A673 (cell line): ENCODE results near the gene MED12L. TPM values are rescaled to one million over a fixed set of nuclear protein-coding genes. Genes with fewer than 3 reads are reported as not detected.

Source experiments
- BruUV-seq: library from RNA; stranded (reverse); fragments of 400-500 nt; replicated peaks from 2 replicates; lab custom pipeline; 2021; lab: Mats Ljungman, UMichigan
- CTCF ChIA-PET: fragments of 300-600 bp; sonication (Branson Sonifier 250); formaldehyde crosslinking; loops from one replicate; lab custom pipeline; 2022; ENCODE audit warnings: antibody characterized with exemption; lab: Charles Lee
- POLR2A ChIA-PET: fragments of 300-600 bp; sonication (Branson Sonifier 250); formaldehyde crosslinking; loops from one replicate; lab custom pipeline; 2022; ENCODE audit warnings: antibody characterized with exemption; ENCODE audit not compliant: low non-redundant PET; lab: Charles Lee
- DNase-seq: peaks from one replicate; pipeline ENCODE4 v3.0.0-alpha.2; 2015; ENCODE audit warnings: low spot score
- H3K27ac ChIP-seq: fragments of 200-600 bp; sonication (generic); 2 replicates; pipeline ENCODE4 v1.5.1; 2016; ENCODE audit warnings: mixed run types, low read depth, mild to moderate bottlenecking, mixed read lengths, antibody characterized with exemption, low read length; ENCODE audit not compliant: poor library complexity, severe bottlenecking
- H3K27me3 ChIP-seq: fragments of 200-600 bp; sonication (generic); replicated peaks from 2 replicates; pipeline ENCODE4 v1.6.1; 2017; ENCODE audit warnings: mixed run types, low read depth, mild to moderate bottlenecking, mixed read lengths, antibody characterized with exemption, low read length; ENCODE audit not compliant: insufficient read depth, poor library complexity
- H3K36me3 ChIP-seq: fragments of 200-600 bp; sonication (generic); 2 replicates; pipeline ENCODE4 v1.6.1; 2016; ENCODE audit warnings: mixed run types, mild to moderate bottlenecking, mixed read lengths, antibody characterized with exemption, low read length; ENCODE audit not compliant: insufficient read depth, poor library complexity, severe bottlenecking
- H3K4me1 ChIP-seq: fragments of 200-600 bp; sonication (generic); 2 replicates; pipeline ENCODE4 v1.6.1; 2017; ENCODE audit warnings: mixed run types, mild to moderate bottlenecking, mixed read lengths, antibody characterized with exemption, low read length; ENCODE audit not compliant: insufficient read depth, poor library complexity, severe bottlenecking
- H3K4me3 ChIP-seq: fragments of 200-600 bp; sonication (generic); 2 replicates; pipeline ENCODE4 v1.5.1; 2016; ENCODE audit warnings: low read depth, mixed run types, mild to moderate bottlenecking, mixed read lengths, low read length; ENCODE audit not compliant: poor library complexity, severe bottlenecking
- H3K9me3 ChIP-seq: fragments of 200-600 bp; sonication (generic); 2 replicates; pipeline ENCODE4 v1.6.1; 2016; ENCODE audit warnings: mixed run types, low read depth, mild to moderate bottlenecking, mixed read lengths, antibody characterized with exemption, low read length; ENCODE audit not compliant: poor library complexity, severe bottlenecking
- EZH2 ChIP-seq: fragments of 200-600 bp; sonication (generic); IDR thresholded peaks from 2 replicates; pipeline ENCODE4 v1.6.1; 2017; ENCODE audit warnings: borderline replicate concordance, low read depth, mild to moderate bottlenecking, mixed read lengths, antibody characterized with exemption, low read length; ENCODE audit not compliant: poor library complexity, severe bottlenecking
- intact Hi-C: fragments of 100-400 bp; cut with micrococcal nuclease; formaldehyde crosslinking; loops from one replicate; pipeline ENCODE4 v1.10.0; 2022; ENCODE audit not compliant: unreplicated experiment
- total RNA-seq: library from RNA; stranded (reverse); gene quantifications from 2 replicates; pipeline ENCODE4 v1.2.3, GENCODE V29; 2021
- TF ChIP-seq, protein P1 (sequence below): fragments of 300-800, 200-600 bp; sonication (generic); conservative IDR thresholded peaks from 2 replicates; pipeline ENCODE4 v1.5.1; 2017; ENCODE audit warnings: low read depth, mild to moderate bottlenecking, antibody characterized with exemption, low read length, moderate library complexity, mixed read lengths

Gene MED12L
- total RNA-seq, 1 experiment from 2014 or later, result 0.71 TPM

DNA sequence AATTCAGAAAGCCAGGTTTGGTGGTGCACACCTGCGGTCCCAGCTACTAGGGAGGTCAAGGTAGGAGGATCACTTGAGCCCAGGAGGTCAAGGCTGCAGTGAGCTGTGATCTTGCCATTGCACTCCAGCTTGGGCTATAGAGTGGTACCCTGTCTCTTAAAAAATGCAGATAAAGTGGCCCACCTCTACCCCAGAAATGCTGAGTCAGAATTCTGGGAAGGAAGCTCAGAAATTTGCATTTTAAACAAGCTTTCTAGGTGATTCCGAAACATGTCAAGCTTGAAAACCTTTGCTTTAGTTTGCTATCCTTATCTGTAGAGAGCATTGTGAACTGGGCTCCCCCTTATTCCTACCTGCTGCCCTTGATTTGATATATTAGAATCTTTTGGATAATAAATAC, 7.7 kb downstream of the MED12L start:
- H3K27ac ChIP-seq, result no peak overlapping the region
- no peak overlapping the region for H3K4me3 ChIP-seq
- no peaks in the 10 kb centered on the region for H3K9me3 ChIP-seq
- TF ChIP-seq, protein P1, sequence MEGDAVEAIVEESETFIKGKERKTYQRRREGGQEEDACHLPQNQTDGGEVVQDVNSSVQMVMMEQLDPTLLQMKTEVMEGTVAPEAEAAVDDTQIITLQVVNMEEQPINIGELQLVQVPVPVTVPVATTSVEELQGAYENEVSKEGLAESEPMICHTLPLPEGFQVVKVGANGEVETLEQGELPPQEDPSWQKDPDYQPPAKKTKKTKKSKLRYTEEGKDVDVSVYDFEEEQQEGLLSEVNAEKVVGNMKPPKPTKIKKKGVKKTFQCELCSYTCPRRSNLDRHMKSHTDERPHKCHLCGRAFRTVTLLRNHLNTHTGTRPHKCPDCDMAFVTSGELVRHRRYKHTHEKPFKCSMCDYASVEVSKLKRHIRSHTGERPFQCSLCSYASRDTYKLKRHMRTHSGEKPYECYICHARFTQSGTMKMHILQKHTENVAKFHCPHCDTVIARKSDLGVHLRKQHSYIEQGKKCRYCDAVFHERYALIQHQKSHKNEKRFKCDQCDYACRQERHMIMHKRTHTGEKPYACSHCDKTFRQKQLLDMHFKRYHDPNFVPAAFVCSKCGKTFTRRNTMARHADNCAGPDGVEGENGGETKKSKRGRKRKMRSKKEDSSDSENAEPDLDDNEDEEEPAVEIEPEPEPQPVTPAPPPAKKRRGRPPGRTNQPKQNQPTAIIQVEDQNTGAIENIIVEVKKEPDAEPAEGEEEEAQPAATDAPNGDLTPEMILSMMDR, result no peak
- TF ChIP-seq EZH2, result no peak
- H3K27me3 ChIP-seq, result peaks cover 19% of the 10 kb centered on the region
- no peaks in the 10 kb centered on the region for H3K36me3 ChIP-seq
- POLR2A ChIA-PET, result interaction anchor here (0.7 kb wide), 1 partner anchor 547 kb away, joined by 3 read pairs; the partner anchor contains the start of gene SERP1
- no TSS peak for BruUV-seq
- no peaks in the 10 kb centered on the region for H3K4me1 ChIP-seq
- intact Hi-C loops, result no loop called here
- no peak for DNase-seq
- CTCF ChIA-PET, result no interaction called here

DNA sequence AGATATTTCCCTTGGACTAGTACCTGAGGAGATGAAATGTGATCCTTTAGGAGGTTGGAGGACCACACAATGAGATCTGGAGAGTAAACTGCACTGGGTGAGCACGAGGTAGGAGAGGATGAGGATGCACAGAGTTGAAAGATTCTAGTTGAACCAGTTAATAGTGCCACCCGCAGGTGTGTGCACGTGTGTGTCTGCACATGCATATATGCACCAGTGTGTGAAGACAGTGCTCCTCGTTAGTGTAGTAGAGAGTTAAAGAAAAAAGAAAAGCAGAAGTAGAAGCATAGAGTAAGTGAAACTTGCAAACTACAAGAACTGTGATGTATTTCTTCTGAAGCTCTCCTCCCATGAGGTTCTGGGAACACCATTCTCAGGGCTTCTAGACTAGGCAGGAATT, 8.4 kb downstream of the MED12L start:
- H3K27ac ChIP-seq, result no peak overlapping the region
- POLR2A ChIA-PET, result interaction anchor here (0.7 kb wide), 1 partner anchor 548 kb away, joined by 3 read pairs; the partner anchor contains the start of gene SERP1
- BruUV-seq, result no TSS peak

DNA sequence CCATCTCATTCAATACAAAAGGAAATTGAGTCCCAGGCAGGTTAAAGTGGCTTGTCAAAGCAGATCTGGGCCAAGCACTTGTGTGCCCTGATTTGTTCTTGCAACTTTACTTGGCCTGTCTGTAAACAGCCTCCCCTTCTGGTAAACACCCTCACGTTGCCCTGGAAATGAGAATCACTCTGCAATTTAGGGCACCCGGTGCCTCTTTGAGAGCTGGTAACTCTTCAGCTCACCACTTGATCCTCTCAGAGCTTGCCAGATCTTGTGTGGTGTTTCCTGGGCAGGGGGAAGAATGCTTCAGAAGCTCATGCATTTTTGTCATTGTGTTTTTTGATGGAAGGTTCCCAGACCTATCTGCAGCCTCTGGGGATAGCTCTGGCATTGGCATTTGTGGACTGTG, 11.3 kb downstream of the MED12L start:
- POLR2A ChIA-PET, result no interaction called here
- Histone ChIP-seq H3K27me3 (peaks cover 31% of the 10 kb centered on the region), H3K4me1 (no peaks in the 10 kb centered on the region), H3K4me3 (no peak overlapping the region), H3K36me3 (no peaks in the 10 kb centered on the region), H3K9me3 (no peaks in the 10 kb centered on the region), H3K27ac (no peak overlapping the region)
- no TSS peak for BruUV-seq
- intact Hi-C loops, result no loop called here
- no peak for DNase-seq
- TF ChIP-seq EZH2, result no peak
- CTCF ChIA-PET, result no interaction called here

More for the DNA sequence above, 8.4 kb downstream of the MED12L start:
- intact Hi-C loops, result no loop called here
- Histone ChIP-seq H3K27me3 (peaks cover 12% of the 10 kb centered on the region), H3K4me3 (no peak overlapping the region), H3K4me1 (no peaks in the 10 kb centered on the region), H3K9me3 (no peaks in the 10 kb centered on the region), H3K36me3 (no peaks in the 10 kb centered on the region)
- no peak for TF ChIP-seq EZH2
- TF ChIP-seq, protein P1, result no peak
- no peak for DNase-seq
- CTCF ChIA-PET, result no interaction called here

DNA sequence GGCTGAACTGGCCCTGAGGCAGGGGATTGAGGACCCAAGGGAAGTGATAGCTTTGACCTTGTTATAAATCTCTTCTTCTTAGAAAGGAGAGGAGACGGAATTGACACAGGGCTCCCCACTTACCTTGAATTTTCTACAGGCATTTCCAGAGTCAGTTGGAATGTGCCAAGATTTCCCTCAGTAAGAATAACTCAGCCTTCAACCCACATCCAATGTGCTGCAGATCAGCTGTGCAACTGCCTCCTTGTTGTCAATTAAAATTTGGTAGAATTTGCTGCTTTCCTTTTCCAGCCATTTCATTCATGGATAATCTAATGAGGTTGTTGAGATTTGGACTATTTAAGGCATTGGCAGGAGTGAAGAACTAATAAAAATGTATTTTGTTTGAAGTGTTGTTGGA, 14.6 kb downstream of the MED12L start:
- DNase-seq, result no peak
- no peaks in the 10 kb centered on the region for H3K4me1 ChIP-seq
- intact Hi-C loops, result no loop called here
- TF ChIP-seq EZH2, result no peak
- TF ChIP-seq, protein P1, result no peak
- H3K36me3 ChIP-seq, result no peaks in the 10 kb centered on the region
- ChIA-PET CTCF (no interaction called here), POLR2A (no interaction called here)
- no TSS peak for BruUV-seq
- no peak overlapping the region for H3K4me3 ChIP-seq
- no peak overlapping the region for H3K27ac ChIP-seq
- H3K27me3 ChIP-seq, result peaks cover 52% of the 10 kb centered on the region
- no peaks in the 10 kb centered on the region for H3K9me3 ChIP-seq
